Neural progenitor cell (in vitro differentiated cells): ENCODE results near the gene CEP55.

Experiments used
- EZH2 ChIP-seq: fragments of 200-600 bp; sonication (generic); IDR thresholded peaks from 2 replicates; pipeline ENCODE4 v1.6.1; 2017; ENCODE audit warnings: antibody characterized with exemption, mild to moderate bottlenecking, moderate library complexity
- TF ChIP-seq, protein P1 (sequence below): fragments of 200-600 bp; sonication (generic); IDR thresholded peaks from 2 replicates; pipeline ENCODE4 v1.5.1; 2017; ENCODE audit warnings: antibody characterized with exemption, mild to moderate bottlenecking

DNA sequence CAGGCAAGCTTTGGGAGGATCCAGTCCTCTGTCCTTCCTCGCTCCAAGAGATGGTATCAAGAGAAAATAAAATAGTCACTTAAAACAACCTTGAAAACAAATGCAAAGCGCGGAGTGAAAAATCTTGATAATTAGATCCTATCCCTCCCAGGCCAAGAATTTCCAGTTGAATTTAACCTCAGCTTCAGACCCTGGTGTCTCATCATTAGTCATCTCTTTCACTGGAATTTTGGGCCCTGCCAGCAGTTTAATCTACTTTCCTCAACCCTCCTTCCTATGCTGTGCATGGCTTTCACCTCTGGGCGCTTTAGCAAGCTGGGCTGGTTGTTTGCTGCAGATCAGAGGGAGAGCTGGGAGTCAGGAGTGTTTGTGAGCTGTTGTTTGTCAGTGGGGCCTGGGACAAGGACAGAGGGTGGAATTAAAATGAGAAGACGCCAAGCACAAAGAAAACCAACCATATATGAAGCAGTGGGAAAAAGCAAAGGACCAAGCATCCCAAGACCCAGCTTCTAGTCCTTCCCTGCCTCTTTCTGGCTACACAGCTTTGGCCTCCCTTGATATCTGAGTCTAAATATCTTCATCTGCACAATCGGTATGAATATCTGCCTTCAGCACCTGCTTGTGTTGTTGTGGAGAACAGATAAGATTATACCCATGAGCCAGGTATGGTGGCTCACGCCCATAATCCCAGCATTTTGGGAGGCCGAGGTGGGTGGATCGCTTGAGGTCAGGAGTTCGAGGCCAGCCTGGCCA, 27.8 kb upstream of the CEP55 start:
- TF ChIP-seq, protein P1, sequence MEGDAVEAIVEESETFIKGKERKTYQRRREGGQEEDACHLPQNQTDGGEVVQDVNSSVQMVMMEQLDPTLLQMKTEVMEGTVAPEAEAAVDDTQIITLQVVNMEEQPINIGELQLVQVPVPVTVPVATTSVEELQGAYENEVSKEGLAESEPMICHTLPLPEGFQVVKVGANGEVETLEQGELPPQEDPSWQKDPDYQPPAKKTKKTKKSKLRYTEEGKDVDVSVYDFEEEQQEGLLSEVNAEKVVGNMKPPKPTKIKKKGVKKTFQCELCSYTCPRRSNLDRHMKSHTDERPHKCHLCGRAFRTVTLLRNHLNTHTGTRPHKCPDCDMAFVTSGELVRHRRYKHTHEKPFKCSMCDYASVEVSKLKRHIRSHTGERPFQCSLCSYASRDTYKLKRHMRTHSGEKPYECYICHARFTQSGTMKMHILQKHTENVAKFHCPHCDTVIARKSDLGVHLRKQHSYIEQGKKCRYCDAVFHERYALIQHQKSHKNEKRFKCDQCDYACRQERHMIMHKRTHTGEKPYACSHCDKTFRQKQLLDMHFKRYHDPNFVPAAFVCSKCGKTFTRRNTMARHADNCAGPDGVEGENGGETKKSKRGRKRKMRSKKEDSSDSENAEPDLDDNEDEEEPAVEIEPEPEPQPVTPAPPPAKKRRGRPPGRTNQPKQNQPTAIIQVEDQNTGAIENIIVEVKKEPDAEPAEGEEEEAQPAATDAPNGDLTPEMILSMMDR: no peak
- TF ChIP-seq EZH2: no peak
